Lower lobe of right lung (tissue), 2 donors: Measurements from ENCODE around the gene SAFB2. TPM values are rescaled to one million over a fixed set of nuclear protein-coding genes. Genes with fewer than 3 reads are reported as not detected.

Source experiments
- ATAC-seq, 2 donors: fragments of 200-7000 bp; cut with Tn5 transposase; one replicate each; pipeline ENCODE4 v1.9.1; 2020 to 2022; ENCODE audit warnings: mild to moderate bottlenecking in 2 of 2, moderate library complexity in 2 of 2
- DNase-seq: peaks from one replicate; pipeline ENCODE4 v3.0.0-alpha.2; 2020
- H3K27ac ChIP-seq: fragments of 200-600 bp; one replicate; pipeline ENCODE4 v1.8.0; 2022
- H3K27me3 ChIP-seq: fragments of 200-600 bp; one replicate; pipeline ENCODE4 v1.8.0; 2022; ENCODE audit warnings: low read depth
- H3K36me3 ChIP-seq: fragments of 200-600 bp; one replicate; pipeline ENCODE4 v1.8.0; 2022; ENCODE audit warnings: mild to moderate bottlenecking
- H3K4me1 ChIP-seq: fragments of 200-600 bp; one replicate; pipeline ENCODE4 v1.8.0; 2022
- H3K4me3 ChIP-seq: fragments of 200-600 bp; one replicate; pipeline ENCODE4 v1.8.0; 2022; ENCODE audit warnings: mild to moderate bottlenecking
- H3K9me3 ChIP-seq: fragments of 200-600 bp; one replicate; pipeline ENCODE4 v1.8.0; 2022
- CTCF ChIP-seq: fragments of 200-600 bp; IDR thresholded peaks from one replicate; pipeline ENCODE4 v1.8.0; 2022; ENCODE audit warnings: antibody characterized with exemption, mild to moderate bottlenecking
- intact Hi-C: fragments of 100-400 bp; cut with DNase I; formaldehyde crosslinking; loops from one replicate; pipeline ENCODE4 v1.11.0; 2022
- total RNA-seq: library from RNA; stranded (reverse); fragmentation: NEBNext Ultra II Directional; extraction: Animal tissue kit (Norgen Biotek cat#: 25700); gene quantifications from one replicate; pipeline ENCODE4 v1.2.1, GENCODE V29; 2021
- donor health status: DM: no; HTN: yes; CAD: no; lungs with severe emphysema.

The SAFB2 gene
- total RNA-seq, 1 donor from 2014 or later = 81.8 TPM

- Histone ChIP-seq H3K36me3 (peaks cover 56% of the 10 kb centered on the region), H3K27me3 (no peaks in the 10 kb centered on the region), H3K27ac (no peak overlapping the region), H3K4me1 (peaks cover 81% of the 10 kb centered on the region), H3K4me3 (no peak overlapping the region), H3K9me3 (no peaks in the 10 kb centered on the region)
- intact Hi-C loops = no loop called here
- no peak for TF ChIP-seq CTCF
- no peak for ATAC-seq
- peak; percentile 86 for DNase-seq
Observed at GRCh38 chr19:5627395-5627904, 4.9 kb upstream of the SAFB2 start.

- Histone ChIP-seq H3K4me3 (no peak overlapping the region), H3K9me3 (no peaks in the 10 kb centered on the region), H3K36me3 (peaks cover 63% of the 10 kb centered on the region), H3K27ac (no peak overlapping the region), H3K4me1 (peaks cover 75% of the 10 kb centered on the region), H3K27me3 (no peaks in the 10 kb centered on the region)
- no peak for ATAC-seq
- no peak for DNase-seq
- intact Hi-C loops = no loop called here
- TF ChIP-seq CTCF = no peak
Observed at GRCh38 chr19:5625641-5626040, 3.1 kb upstream of the SAFB2 start.

- DNase-seq = no peak
- H3K4me1 ChIP-seq = peaks cover 77% of the 10 kb centered on the region
- intact Hi-C loops = no loop called here
- peaks cover 63% of the 10 kb centered on the region for H3K36me3 ChIP-seq
- no peak for TF ChIP-seq CTCF
- no peaks in the 10 kb centered on the region for H3K9me3 ChIP-seq
- peak overlapping the region; percentile 99 for H3K4me3 ChIP-seq
- no peak for ATAC-seq
- H3K27ac ChIP-seq = peak overlapping the region; percentile 98
- no peaks in the 10 kb centered on the region for H3K27me3 ChIP-seq
Observed at GRCh38 chr19:5624741-5625278, 2.2 kb upstream of the SAFB2 start.

GRCh38 chr19:5624018-5624663 lies 1.6 kb upstream of the SAFB2 start:
- DNase-seq = peak; percentile 60
- peak overlapping the region; percentile 99 for H3K4me3 ChIP-seq
- H3K27ac ChIP-seq = peak overlapping the region; percentile 98
- H3K36me3 ChIP-seq = peaks cover 63% of the 10 kb centered on the region
- peaks cover 77% of the 10 kb centered on the region for H3K4me1 ChIP-seq
- ATAC-seq = no peak
- intact Hi-C loops = no loop called here
- H3K27me3 ChIP-seq = no peaks in the 10 kb centered on the region
- no peaks in the 10 kb centered on the region for H3K9me3 ChIP-seq
- no peak for TF ChIP-seq CTCF

GRCh38 chr19:5623397-5624017 lies 931 bp upstream of the SAFB2 start:
- H3K27ac ChIP-seq = peak overlapping the region; percentile 98
- H3K36me3 ChIP-seq = peaks cover 64% of the 10 kb centered on the region
- peak overlapping the region; percentile 99 for H3K4me3 ChIP-seq
- peaks cover 77% of the 10 kb centered on the region for H3K4me1 ChIP-seq
- intact Hi-C loops = no loop called here
- no peaks in the 10 kb centered on the region for H3K27me3 ChIP-seq
- H3K9me3 ChIP-seq = no peaks in the 10 kb centered on the region
- TF ChIP-seq CTCF = no peak
- peak in 1 of 2 donors; percentile 25 for ATAC-seq
- no peak for DNase-seq
